ENCODE results near the gene TNIP3.

The TNIP3 gene

GRCh38 chr4:121151942-121152341 lies 12.2 kb downstream of the TNIP3 start:
- no peak for DNase-seq (ENCODE audit: low read depth)
- H3K4me3 ChIP-seq (ENCODE audit: control insufficient read depth, low read depth, low read length), result no peak overlapping the region
- no peak for TF ChIP-seq CTCF (IDR thresholded peaks at IDR 0.05; ENCODE audit: control insufficient read depth, insufficient read depth, low read depth, low read length, missing control alignments)

- no peak for DNase-seq (ENCODE audit: low read depth)
- no peak overlapping the region for H3K4me3 ChIP-seq (ENCODE audit: control insufficient read depth, low read depth, low read length)
- no peak for TF ChIP-seq CTCF (IDR thresholded peaks at IDR 0.05; ENCODE audit: control insufficient read depth, insufficient read depth, low read depth, low read length, missing control alignments)
Measured at GRCh38 chr4:121150486-121150885, 13.6 kb downstream of the TNIP3 start.

GRCh38 chr4:121150003-121150402 lies 14.1 kb downstream of the TNIP3 start:
- no peak for TF ChIP-seq CTCF (IDR thresholded peaks at IDR 0.05; ENCODE audit: control insufficient read depth, insufficient read depth, low read depth, low read length, missing control alignments)
- no peak for DNase-seq (ENCODE audit: low read depth)
- no peak overlapping the region for H3K4me3 ChIP-seq (ENCODE audit: control insufficient read depth, low read depth, low read length)

- H3K4me3 ChIP-seq (ENCODE audit: control insufficient read depth, low read depth, low read length), result no peak overlapping the region
- DNase-seq (ENCODE audit: low read depth), result no peak
- no peak for TF ChIP-seq CTCF (IDR thresholded peaks at IDR 0.05; ENCODE audit: control insufficient read depth, insufficient read depth, low read depth, low read length, missing control alignments)
Measured at GRCh38 chr4:121148621-121149020, 15.5 kb downstream of the TNIP3 start.

GRCh38 chr4:121148000-121148399 lies 16.1 kb downstream of the TNIP3 start:
- TF ChIP-seq CTCF (IDR thresholded peaks at IDR 0.05; ENCODE audit: control insufficient read depth, insufficient read depth, low read depth, low read length, missing control alignments), result no peak
- peak; percentile 62 for DNase-seq (ENCODE audit: low read depth)
- no peak overlapping the region for H3K4me3 ChIP-seq (ENCODE audit: control insufficient read depth, low read depth, low read length)

GRCh38 chr4:121146530-121146929 lies 17.6 kb downstream of the TNIP3 start:
- no peak overlapping the region for H3K4me3 ChIP-seq (ENCODE audit: control insufficient read depth, low read depth, low read length)
- TF ChIP-seq CTCF (IDR thresholded peaks at IDR 0.05; ENCODE audit: control insufficient read depth, insufficient read depth, low read depth, low read length, missing control alignments), result no peak
- no peak for DNase-seq (ENCODE audit: low read depth)

- H3K4me3 ChIP-seq (ENCODE audit: control insufficient read depth, low read depth, low read length), result no peak overlapping the region
- no peak for DNase-seq (ENCODE audit: low read depth)
- TF ChIP-seq CTCF (IDR thresholded peaks at IDR 0.05; ENCODE audit: control insufficient read depth, insufficient read depth, low read depth, low read length, missing control alignments), result no peak
Measured at GRCh38 chr4:121145430-121145829, 18.7 kb downstream of the TNIP3 start.

All from AG09309 (cell line).